ENCODE results near the gene NFIC.

DNA sequence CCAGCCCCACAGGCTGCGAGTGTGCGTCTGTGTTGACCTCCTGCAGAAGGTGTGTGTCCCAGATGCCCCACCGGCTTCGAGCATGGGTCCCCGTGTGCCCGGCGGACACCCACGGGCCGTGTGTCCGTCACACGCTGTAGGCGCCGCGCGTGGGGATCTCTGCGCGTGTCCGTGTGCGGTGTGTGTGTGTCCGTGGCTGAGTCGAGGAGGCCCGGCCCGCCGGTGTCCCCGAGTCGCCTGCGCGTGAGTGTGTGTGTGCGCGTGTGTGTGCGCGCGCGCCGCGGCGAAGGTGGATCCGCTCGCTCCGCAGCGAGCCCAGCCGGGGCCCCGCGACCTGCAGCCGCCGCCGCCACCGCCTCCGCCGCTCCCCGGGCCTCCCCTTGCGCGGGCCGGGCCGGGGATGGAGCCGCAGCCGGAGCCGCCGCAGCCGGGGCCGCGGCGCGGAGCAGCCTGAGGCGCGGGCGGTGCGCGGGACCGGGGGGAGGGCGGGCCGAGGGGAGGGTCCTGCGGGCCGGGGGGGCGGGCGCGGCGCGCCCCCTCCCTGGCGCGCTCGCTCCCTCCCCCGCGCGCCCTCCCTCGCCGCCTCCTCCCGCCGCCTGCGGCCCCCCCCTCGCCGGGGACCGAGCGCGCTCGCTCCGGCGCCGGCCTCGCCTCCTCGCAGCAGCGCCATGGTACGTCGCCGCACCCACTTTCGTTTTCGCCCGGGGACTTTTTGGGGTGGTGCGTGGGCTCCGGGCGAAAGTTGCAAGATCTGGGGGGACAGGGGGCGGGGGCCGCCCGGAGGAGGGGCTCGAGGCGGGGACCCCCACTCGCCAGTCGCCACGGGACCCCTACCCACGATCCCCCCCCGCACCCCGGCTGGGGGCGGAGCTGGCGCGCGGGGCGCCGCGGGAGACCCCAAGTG, 7.1 kb upstream of the NFIC start:
- no peak for TF ChIP-seq POLR2A (IDR thresholded peaks at IDR 0.05)
- TF ChIP-seq, protein P1, sequence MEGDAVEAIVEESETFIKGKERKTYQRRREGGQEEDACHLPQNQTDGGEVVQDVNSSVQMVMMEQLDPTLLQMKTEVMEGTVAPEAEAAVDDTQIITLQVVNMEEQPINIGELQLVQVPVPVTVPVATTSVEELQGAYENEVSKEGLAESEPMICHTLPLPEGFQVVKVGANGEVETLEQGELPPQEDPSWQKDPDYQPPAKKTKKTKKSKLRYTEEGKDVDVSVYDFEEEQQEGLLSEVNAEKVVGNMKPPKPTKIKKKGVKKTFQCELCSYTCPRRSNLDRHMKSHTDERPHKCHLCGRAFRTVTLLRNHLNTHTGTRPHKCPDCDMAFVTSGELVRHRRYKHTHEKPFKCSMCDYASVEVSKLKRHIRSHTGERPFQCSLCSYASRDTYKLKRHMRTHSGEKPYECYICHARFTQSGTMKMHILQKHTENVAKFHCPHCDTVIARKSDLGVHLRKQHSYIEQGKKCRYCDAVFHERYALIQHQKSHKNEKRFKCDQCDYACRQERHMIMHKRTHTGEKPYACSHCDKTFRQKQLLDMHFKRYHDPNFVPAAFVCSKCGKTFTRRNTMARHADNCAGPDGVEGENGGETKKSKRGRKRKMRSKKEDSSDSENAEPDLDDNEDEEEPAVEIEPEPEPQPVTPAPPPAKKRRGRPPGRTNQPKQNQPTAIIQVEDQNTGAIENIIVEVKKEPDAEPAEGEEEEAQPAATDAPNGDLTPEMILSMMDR (IDR thresholded peaks at IDR 0.05), result no peak
